DMS153 (cell line): ENCODE results near the gene ADORA2A.

Source experiments
- DNase-seq: peaks from one replicate; lab custom pipeline; 2025; lab: John Stamatoyannopoulos, UW

ADORA2A gene

DNA sequence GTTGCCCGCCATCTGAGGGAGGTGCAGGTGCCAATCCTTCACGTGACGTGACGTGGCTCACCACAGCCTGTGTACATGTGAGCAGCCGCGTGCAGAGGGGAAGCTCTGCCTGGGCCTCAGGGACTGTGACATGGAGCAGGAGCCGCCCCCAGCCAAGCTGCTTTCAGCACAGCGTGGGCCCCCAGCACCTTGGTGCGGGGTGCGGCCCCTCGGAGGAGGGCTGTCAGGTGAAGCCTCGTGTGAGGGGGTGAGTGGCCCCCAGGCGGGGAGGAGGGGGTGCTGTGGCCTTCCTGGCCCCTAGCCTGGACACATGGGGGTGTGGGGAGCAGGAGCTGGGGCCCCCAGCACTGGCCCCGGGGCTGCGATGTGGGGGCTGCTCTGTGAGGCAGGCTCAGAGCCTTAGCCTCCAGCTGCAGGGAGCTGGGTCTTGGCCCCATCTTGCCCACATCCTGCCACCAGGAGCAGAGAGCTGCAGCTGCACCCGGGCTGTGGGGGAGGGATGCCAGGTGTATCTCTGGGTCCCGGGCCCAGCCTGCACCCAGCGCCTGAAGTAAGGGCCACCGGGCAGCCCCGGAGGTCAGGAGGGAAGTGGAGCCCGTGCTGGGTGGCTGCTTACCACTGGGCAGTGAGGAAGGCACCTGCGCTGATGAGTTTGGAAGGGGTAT is at the start of gene ADORA2A:
ADORA2A (plus strand) TSS at position 100 of the 665 bp plus-strand sequence. CDS start 5,806 bp downstream, outside the sequence.
- DNase-seq, result no peak

DNA sequence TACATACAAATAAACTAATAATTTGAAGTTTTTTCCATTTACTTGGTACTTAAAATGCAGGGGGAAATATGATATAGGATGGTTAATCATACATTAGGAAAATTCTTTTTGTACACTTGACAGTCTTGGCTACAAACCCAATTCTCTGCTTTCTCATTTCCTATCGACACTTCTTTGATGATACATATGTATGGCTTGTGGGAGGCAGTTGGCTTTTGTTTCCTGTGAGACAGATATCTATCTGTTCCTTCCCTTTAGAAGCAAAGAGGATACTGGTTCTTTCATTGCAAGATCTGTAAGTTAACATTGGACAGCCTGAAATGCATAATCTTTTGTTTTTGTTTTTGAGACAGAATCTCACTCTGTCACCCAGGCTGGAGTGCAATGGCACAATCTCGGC is 47.9 kb upstream of the ADORA2A start:
- DNase-seq, result no peak

- no peak for DNase-seq
These were observed 47.0 kb upstream of the ADORA2A start for GRCh38 chr22:24380220-24380904.

- DNase-seq, result no peak
These were observed 46.5 kb upstream of the ADORA2A start for GRCh38 chr22:24380905-24381230.

- no peak for DNase-seq
These were observed 44.3 kb upstream of the ADORA2A start for GRCh38 chr22:24383061-24383460.

DNA sequence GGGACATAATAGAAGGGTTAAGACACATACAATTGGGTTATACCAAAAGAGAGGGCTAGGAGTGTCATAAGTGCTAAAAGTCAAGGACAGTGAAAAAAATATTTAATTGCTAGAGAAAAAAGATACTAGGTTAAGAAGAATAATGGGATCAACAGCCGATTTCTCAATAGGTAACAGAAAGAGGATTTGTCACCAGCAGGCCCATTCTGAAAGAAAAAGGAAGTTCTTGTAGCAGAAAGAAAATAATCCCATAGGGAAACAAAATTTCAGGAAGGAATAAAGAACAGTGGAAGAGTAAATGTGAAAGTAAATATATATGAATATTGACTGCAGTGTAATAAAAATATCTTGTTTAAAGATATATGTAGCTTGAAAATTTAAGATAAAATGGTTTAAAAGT is 43.3 kb upstream of the ADORA2A start:
- DNase-seq, result no peak

GRCh38 chr22:24386937-24387471 is 40.4 kb upstream of the ADORA2A start:
- no peak for DNase-seq

- DNase-seq, result no peak
These were observed 37.7 kb upstream of the ADORA2A start for GRCh38 chr22:24389680-24390079.

- DNase-seq, result no peak
These were observed 37.2 kb upstream of the ADORA2A start for GRCh38 chr22:24390156-24390555.

DNA sequence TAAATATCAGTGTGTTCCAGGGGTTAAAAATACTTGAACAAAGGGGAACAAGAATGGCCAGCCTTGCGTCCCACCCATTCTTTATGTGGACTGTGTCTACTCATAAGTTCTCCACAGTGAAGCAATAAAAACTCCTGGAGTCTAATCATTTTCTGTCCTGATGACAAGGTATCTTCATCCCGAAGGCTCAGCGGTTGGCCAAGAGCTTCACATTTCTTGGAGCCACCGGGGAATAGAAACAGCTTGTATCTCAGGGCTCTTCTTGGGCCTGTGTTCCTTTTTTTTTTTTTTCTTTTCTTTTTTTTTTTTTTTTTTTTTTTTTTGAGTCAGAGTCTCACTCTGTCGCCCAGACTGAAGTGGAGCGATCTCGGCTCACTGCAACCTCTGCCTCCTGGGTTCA is 36.8 kb upstream of the ADORA2A start:
- no peak for DNase-seq

DNA sequence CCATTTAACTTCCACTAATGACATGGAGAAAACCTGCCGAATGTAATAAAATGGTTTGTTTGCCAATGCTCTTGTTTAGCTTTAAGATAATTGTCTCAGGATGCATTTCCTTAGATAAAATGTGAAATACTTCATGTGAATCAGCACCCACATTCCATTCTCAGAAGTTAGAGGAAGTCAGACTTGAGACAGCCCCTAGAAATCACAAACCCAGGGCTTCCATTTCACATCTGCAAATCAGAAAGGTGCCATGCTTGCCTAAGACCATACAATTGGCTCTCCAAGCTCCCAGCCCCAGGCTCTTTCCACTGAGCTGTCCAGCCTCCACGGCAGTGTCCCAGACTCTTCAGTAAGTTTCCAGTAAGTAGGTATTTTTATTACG is 35.6 kb upstream of the ADORA2A start:
- no peak for DNase-seq

DNA sequence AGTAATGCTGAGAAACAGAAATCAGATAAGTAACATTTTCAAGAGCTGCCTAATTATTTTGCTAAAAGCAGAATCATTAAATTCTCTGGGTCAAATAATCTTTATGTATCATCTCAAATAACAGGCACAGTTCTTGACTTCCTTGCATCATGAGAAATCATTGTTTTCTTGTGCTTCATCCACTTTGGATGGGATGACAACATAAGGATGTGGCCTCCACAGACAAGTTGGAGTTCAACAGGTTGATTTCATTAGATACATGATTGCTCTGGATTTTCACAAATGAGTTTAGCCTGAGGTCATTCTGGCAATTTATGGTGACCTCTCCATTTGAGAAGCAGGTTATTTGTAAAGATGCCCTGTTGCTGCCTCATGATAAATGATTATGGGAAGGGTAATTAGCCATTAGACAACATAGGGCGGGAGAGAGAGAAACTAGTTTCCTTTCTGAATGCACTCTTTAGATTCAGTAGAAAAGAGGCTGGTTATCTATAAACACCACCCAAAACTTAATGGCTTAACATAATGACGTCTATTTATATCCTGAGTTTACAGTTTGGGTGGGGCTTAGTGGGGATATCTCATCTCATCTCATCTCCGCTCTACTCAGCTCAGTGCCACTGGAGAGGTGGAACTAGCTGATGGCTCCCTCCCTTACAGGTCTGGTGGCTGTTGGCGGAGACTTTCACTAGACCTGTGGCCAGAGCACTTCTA is 35.0 kb upstream of the ADORA2A start:
- DNase-seq, result peak; percentile 42

DNA sequence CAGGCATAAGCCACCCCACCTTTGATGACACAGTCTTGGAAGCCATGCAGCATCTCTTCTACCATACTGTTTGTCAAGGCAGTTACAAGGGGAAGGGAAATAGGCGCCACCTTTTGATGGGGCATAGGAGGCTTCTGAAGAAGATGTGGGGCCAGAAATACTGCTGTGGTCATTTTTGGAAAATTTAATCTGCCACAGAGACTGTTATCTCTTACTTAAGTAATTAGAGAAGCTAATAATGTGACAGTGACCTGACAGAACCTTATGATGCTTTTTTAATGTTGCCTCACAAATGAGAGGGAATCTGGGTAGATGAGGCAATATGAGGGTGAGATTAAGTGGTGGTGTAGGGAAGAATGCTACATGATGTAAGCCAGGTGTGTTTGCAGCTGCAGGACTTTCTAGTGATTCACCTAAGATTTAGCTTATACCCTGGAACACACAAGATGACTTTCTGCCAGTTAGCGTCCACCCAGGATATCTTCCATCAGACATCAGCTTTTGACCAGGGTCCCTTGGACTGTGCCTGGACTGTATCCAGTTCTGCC is 34.3 kb upstream of the ADORA2A start:
- DNase-seq, result no peak

- DNase-seq, result no peak
These were observed 33.6 kb upstream of the ADORA2A start for GRCh38 chr22:24393848-24394247.

- DNase-seq, result no peak
These were observed 33.1 kb upstream of the ADORA2A start for GRCh38 chr22:24394254-24394653.

GRCh38 chr22:24398409-24398808 is 29.0 kb upstream of the ADORA2A start:
- no peak for DNase-seq

DNA sequence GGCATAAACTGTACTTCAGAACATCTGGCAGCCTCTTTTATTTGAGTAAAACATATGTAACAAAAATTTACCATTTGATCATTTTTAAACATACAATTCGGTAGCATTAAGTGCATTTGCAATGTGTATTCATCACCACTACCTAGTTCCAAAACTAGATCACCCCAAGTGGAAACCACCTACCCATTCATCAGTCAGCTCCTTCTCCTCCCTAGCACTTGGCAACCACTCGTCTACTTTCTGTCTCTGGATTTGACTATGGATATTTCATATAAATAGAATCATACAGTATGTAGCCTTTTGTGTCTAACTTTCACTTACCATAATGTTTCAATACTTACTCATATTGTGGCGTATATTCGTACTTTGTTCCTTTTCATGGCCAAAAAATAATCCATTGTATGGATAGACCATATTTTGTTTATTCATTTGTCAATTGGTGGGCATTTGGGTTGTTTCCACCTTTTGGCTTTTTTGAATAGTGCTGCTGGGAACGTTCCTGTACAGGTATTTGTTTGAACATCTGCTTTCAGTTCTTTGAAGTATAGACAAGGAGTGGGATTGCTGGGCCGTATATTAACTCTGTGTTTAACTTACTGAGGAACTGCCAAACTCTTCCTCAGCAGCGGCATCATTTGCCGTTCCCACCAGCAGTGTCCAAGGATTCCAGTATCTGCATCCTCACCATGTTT is 27.2 kb upstream of the ADORA2A start:
- no peak for DNase-seq

DNA sequence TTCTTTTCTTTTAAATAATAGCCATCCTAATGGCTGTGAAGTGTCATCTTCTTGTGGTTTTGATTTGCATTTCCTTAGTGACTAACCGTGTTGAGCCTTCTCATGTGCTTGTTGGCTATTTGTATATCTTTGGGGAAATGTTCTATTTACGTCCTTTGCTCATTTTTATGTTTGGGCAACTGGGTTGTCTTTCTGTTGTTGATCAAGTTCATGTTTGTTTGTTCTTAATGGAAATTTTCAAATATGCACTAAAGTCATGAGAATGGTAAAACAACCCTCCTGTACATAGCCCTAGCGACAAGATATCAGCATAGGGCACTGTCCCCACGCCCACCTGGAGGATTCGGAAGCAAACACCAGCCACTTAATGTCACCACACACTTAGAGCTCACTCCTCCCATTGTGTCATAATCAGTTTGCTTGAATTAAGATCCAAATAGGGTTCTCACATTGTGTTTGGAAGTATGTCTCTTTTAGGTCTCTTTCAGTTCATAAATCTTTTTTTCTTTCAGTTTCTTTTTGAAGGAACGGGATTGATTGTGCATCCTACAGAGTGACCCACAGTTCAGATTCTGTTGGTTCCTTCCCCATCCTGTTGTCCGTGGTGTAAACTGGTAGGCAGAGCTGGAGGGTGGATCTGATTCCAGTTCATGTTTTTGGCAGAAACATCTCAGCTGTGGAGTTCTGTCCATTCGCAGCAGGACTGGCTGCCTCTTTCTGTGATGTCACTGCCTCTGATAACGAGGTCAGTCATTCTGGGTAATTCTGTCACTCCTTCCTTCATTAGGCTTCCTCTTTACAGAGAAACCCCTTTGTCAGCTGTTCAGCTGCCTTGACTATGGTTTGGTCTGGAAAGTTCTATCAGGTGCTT is 26.4 kb upstream of the ADORA2A start:
- no peak for DNase-seq

- no peak for DNase-seq
These were observed 25.4 kb upstream of the ADORA2A start for GRCh38 chr22:24401931-24402367.

GRCh38 chr22:24402460-24403192 is 24.8 kb upstream of the ADORA2A start:
- DNase-seq, result peak; percentile 82
